BJ (cell line): ENCODE measurements around the gene NTRK3. TPM values are rescaled to one million over a fixed set of nuclear protein-coding genes. Genes with fewer than 3 reads are reported as not detected.

Experiments
- CTCF ChIA-PET: fragments of 350-600 bp; formaldehyde crosslinking; extraction: SDS; loops from one replicate; lab custom pipeline; 2021; ENCODE audit warnings: antibody characterized with exemption, inconsistent platforms; lab: Yijun Ruan, JAX
- POLR2A ChIA-PET: fragments of 300-600 bp; sonication (Branson Sonifier 250); formaldehyde crosslinking; extraction: SDS; loops from one replicate; lab custom pipeline; 2021; ENCODE audit warnings: antibody characterized with exemption; lab: Charles Lee
- DNase-seq: peaks from one replicate; pipeline ENCODE4 v3.0.0-alpha.2; 2011; ENCODE audit warnings: low read depth
- H3K27me3 ChIP-seq: 2 replicates; pipeline ENCODE4 v1.6.0; 2011; ENCODE audit warnings: low read length; ENCODE audit not compliant: control insufficient read depth, insufficient read depth
- H3K36me3 ChIP-seq: 2 replicates; pipeline ENCODE4 v1.5.1; 2011; ENCODE audit warnings: low read length; ENCODE audit not compliant: control insufficient read depth, insufficient read depth
- H3K4me3 ChIP-seq: 2 replicates; pipeline ENCODE4 v1.5.1; 2011; ENCODE audit warnings: low read depth, mild to moderate bottlenecking, control low read depth, low read length
- CTCF ChIP-seq: IDR thresholded peaks from 2 replicates; pipeline ENCODE4 v1.5.1; 2011; ENCODE audit warnings: low read depth, mild to moderate bottlenecking, control low read depth, inconsistent platforms, low read length, moderate library complexity; ENCODE audit not compliant: insufficient read depth
- polyA plus RNA-seq: library from polyadenylated mRNA; depleted of rRNA; stranded (reverse); fragments of >200 nt; gene quantifications from 2 replicates; pipeline ENCODE4 v1.2.3, GENCODE V29; 2011

Gene NTRK3
- polyA plus RNA-seq, 1 experiment = 0.12 TPM

- ChIA-PET CTCF (interaction anchor here (1.3 kb wide), 1 partner anchor 31 kb away, joined by 4 read pairs; no protein-coding TSS in a partner anchor), POLR2A (no interaction called here)
- no peaks in the 10 kb centered on the region for H3K27me3 ChIP-seq
- DNase-seq = no peak
- H3K4me3 ChIP-seq = no peak overlapping the region
- TF ChIP-seq CTCF = no peak
- no peaks in the 10 kb centered on the region for H3K36me3 ChIP-seq
Observed at GRCh38 chr15:88016406-88016805, 240.1 kb downstream of the NTRK3 start.

GRCh38 chr15:88015228-88015860 is 241.2 kb downstream of the NTRK3 start:
- POLR2A ChIA-PET = no interaction called here
- no peak for TF ChIP-seq CTCF

GRCh38 chr15:88014454-88015160 is 241.9 kb downstream of the NTRK3 start:
- DNase-seq = no peak
- TF ChIP-seq CTCF = no peak
- no peaks in the 10 kb centered on the region for H3K27me3 ChIP-seq
- ChIA-PET CTCF (no interaction called here), POLR2A (no interaction called here)
- H3K36me3 ChIP-seq = no peaks in the 10 kb centered on the region
- no peak overlapping the region for H3K4me3 ChIP-seq

More at GRCh38 chr15:88015228-88015860, 241.2 kb downstream of the NTRK3 start:
- no peak for DNase-seq
- Histone ChIP-seq H3K27me3 (no peaks in the 10 kb centered on the region), H3K4me3 (no peak overlapping the region), H3K36me3 (no peaks in the 10 kb centered on the region)
- CTCF ChIA-PET = no interaction called here

- ChIA-PET CTCF (no interaction called here), POLR2A (no interaction called here)
- Histone ChIP-seq H3K36me3 (no peaks in the 10 kb centered on the region), H3K4me3 (no peak overlapping the region), H3K27me3 (no peaks in the 10 kb centered on the region)
- DNase-seq = no peak
- no peak for TF ChIP-seq CTCF
Observed at GRCh38 chr15:88013111-88013510, 243.4 kb downstream of the NTRK3 start.

GRCh38 chr15:88012688-88013087 is 243.9 kb downstream of the NTRK3 start:
- CTCF ChIA-PET = no interaction called here
- DNase-seq = no peak
- no peaks in the 10 kb centered on the region for H3K27me3 ChIP-seq
- no peak overlapping the region for H3K4me3 ChIP-seq
- TF ChIP-seq CTCF = no peak
- POLR2A ChIA-PET = no interaction called here
- H3K36me3 ChIP-seq = no peaks in the 10 kb centered on the region
